DOHH2 (cell line): Measurements from ENCODE around the gene SEC16A.

ENCODE experiments used
- H3F3A ChIP-seq: fragments of 200-600 bp; sonication (generic), shearing (Covaris generic); 2 replicates; pipeline ENCODE4 v1.6.0; 2016; ENCODE audit warnings: antibody characterized with exemption, mild to moderate bottlenecking; ENCODE audit not compliant: control insufficient read depth, insufficient read depth
- H3K27ac ChIP-seq: fragments of 200-600 bp; sonication (generic); 2 replicates; pipeline ENCODE4 v1.5.1; 2014; ENCODE audit warnings: low read depth, mild to moderate bottlenecking, low read length, moderate library complexity
- H3K27me3 ChIP-seq: fragments of 200-600 bp; sonication (generic); 2 replicates; pipeline ENCODE4 v1.6.1; 2014; ENCODE audit warnings: mild to moderate bottlenecking, low read length, mixed read lengths; ENCODE audit not compliant: control insufficient read depth
- H3K36me3 ChIP-seq: fragments of 200-600 bp; sonication (generic); 2 replicates; pipeline ENCODE4 v1.6.1; 2014; ENCODE audit warnings: mild to moderate bottlenecking, low read length, moderate library complexity, mixed read lengths; ENCODE audit not compliant: control insufficient read depth
- H3K4me1 ChIP-seq: fragments of 200-600 bp; sonication (generic); 2 replicates; pipeline ENCODE4 v1.6.1; 2014; ENCODE audit warnings: mild to moderate bottlenecking, low read length, mixed read lengths; ENCODE audit not compliant: control insufficient read depth
- H3K4me2 ChIP-seq: fragments of 200-600 bp; sonication (generic); 2 replicates; pipeline ENCODE4 v1.6.0; 2014; ENCODE audit warnings: mild to moderate bottlenecking, low read length, moderate library complexity
- H3K4me3 ChIP-seq: fragments of 200-600 bp; sonication (generic); 2 replicates; pipeline ENCODE4 v1.5.1; 2014; ENCODE audit warnings: mild to moderate bottlenecking, low read length, mixed read lengths
- H3K79me2 ChIP-seq: fragments of 200-600 bp; sonication (generic); 2 replicates; pipeline ENCODE4 v1.6.1; 2014; ENCODE audit warnings: mild to moderate bottlenecking, low read length, mixed read lengths; ENCODE audit not compliant: control insufficient read depth
- H3K9me2 ChIP-seq: fragments of 200-600 bp; sonication (generic); replicated peaks from 2 replicates; pipeline ENCODE4 v1.6.1; 2014; ENCODE audit warnings: mild to moderate bottlenecking, low read length, mixed read lengths; ENCODE audit not compliant: control insufficient read depth
- H3K9me3 ChIP-seq: fragments of 200-600 bp; sonication (generic); 2 replicates; pipeline ENCODE4 v1.6.1; 2014; ENCODE audit warnings: antibody characterized with exemption, low read length, mixed read lengths; ENCODE audit not compliant: control insufficient read depth, insufficient read depth
- H4K20me1 ChIP-seq: fragments of 200-600 bp; sonication (generic); 2 replicates; pipeline ENCODE4 v1.6.0; 2014; ENCODE audit warnings: low read depth, mild to moderate bottlenecking, antibody characterized with exemption, low read length, moderate library complexity; ENCODE audit not compliant: control insufficient read depth, insufficient read depth
- EZH2phosphoT487 ChIP-seq: fragments of 200-600 bp; sonication (generic); IDR thresholded peaks from 2 replicates; pipeline ENCODE4 v1.6.1; 2017; ENCODE audit warnings: borderline replicate concordance, mild to moderate bottlenecking, antibody characterized with exemption, low read length, moderate library complexity, mixed read lengths
- TF ChIP-seq, protein P1 (sequence below): fragments of 200-600 bp; sonication (generic); IDR thresholded peaks from one replicate; pipeline ENCODE4 v1.5.1; 2014; ENCODE audit warnings: antibody characterized with exemption, mild to moderate bottlenecking, low read depth, low read length; ENCODE audit not compliant: poor library complexity, severe bottlenecking

The SEC16A gene

GRCh38 chr9:136507992-136508375 lies 25.1 kb upstream of the SEC16A start:
- H4K20me1 ChIP-seq, result no peaks in the 10 kb centered on the region
- H3K36me3 ChIP-seq, result peaks cover 48% of the 10 kb centered on the region
- H3K27ac ChIP-seq, result no peak overlapping the region

GRCh38 chr9:136507221-136507991 lies 24.6 kb upstream of the SEC16A start:
- Histone ChIP-seq H3K79me2 (no peaks in the 10 kb centered on the region), H3K9me2 (no peaks in the 10 kb centered on the region), H4K20me1 (no peaks in the 10 kb centered on the region), H3K36me3 (peaks cover 44% of the 10 kb centered on the region), H3K4me3 (no peak overlapping the region), H3K4me1 (no peaks in the 10 kb centered on the region), H3F3A (no peaks in the 10 kb centered on the region), H3K9me3 (no peaks in the 10 kb centered on the region), H3K27ac (no peak overlapping the region), H3K27me3 (no peaks in the 10 kb centered on the region), H3K4me2 (no peak overlapping the region)
- TF ChIP-seq, protein P1, sequence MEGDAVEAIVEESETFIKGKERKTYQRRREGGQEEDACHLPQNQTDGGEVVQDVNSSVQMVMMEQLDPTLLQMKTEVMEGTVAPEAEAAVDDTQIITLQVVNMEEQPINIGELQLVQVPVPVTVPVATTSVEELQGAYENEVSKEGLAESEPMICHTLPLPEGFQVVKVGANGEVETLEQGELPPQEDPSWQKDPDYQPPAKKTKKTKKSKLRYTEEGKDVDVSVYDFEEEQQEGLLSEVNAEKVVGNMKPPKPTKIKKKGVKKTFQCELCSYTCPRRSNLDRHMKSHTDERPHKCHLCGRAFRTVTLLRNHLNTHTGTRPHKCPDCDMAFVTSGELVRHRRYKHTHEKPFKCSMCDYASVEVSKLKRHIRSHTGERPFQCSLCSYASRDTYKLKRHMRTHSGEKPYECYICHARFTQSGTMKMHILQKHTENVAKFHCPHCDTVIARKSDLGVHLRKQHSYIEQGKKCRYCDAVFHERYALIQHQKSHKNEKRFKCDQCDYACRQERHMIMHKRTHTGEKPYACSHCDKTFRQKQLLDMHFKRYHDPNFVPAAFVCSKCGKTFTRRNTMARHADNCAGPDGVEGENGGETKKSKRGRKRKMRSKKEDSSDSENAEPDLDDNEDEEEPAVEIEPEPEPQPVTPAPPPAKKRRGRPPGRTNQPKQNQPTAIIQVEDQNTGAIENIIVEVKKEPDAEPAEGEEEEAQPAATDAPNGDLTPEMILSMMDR, result no peak
- no peak for TF ChIP-seq EZH2phosphoT487

More at GRCh38 chr9:136507992-136508375, 25.1 kb upstream of the SEC16A start:
- no peaks in the 10 kb centered on the region for H3F3A ChIP-seq
- H3K4me3 ChIP-seq, result no peak overlapping the region
- H3K79me2 ChIP-seq, result no peaks in the 10 kb centered on the region
- H3K4me2 ChIP-seq, result no peak overlapping the region
- TF ChIP-seq, protein P1, result no peak
- TF ChIP-seq EZH2phosphoT487, result no peak
- H3K4me1 ChIP-seq, result no peaks in the 10 kb centered on the region
- H3K9me3 ChIP-seq, result no peaks in the 10 kb centered on the region
- H3K9me2 ChIP-seq, result no peaks in the 10 kb centered on the region
- no peaks in the 10 kb centered on the region for H3K27me3 ChIP-seq

GRCh38 chr9:136506425-136506824 lies 23.6 kb upstream of the SEC16A start:
- Histone ChIP-seq H3K4me1 (no peaks in the 10 kb centered on the region), H3K36me3 (peaks cover 43% of the 10 kb centered on the region), H3K79me2 (no peaks in the 10 kb centered on the region), H3K4me3 (no peak overlapping the region), H3K27ac (no peak overlapping the region), H3K9me2 (no peaks in the 10 kb centered on the region), H3K4me2 (no peak overlapping the region), H3K27me3 (no peaks in the 10 kb centered on the region), H3K9me3 (no peaks in the 10 kb centered on the region), H4K20me1 (no peaks in the 10 kb centered on the region), H3F3A (no peaks in the 10 kb centered on the region)
- TF ChIP-seq, protein P1, result no peak
- no peak for TF ChIP-seq EZH2phosphoT487
